BLaER1 (cell line): ENCODE measurements around the gene POLD4.

Experiments used
- H3K27ac ChIP-seq: shearing (Covaris generic); formaldehyde crosslinking; 2 replicates; pipeline ENCODE4 v1.8.1; 2022
- H3K27me3 ChIP-seq: shearing (Covaris generic); formaldehyde crosslinking; 2 replicates; pipeline ENCODE4 v1.8.1; 2022
- H3K36me3 ChIP-seq: shearing (Covaris generic); formaldehyde crosslinking; 2 replicates; pipeline ENCODE4 v1.8.1; 2022
- H3K4me1 ChIP-seq: shearing (Covaris generic); formaldehyde crosslinking; 2 replicates; pipeline ENCODE4 v1.8.1; 2022
- H3K4me2 ChIP-seq: shearing (Covaris generic); formaldehyde crosslinking; 2 replicates; pipeline ENCODE4 v1.8.1; 2022
- H3K4me3 ChIP-seq: shearing (Covaris generic); formaldehyde crosslinking; 2 replicates; pipeline ENCODE4 v1.8.1; 2022
- H3K9ac ChIP-seq: shearing (Covaris generic); formaldehyde crosslinking; 2 replicates; pipeline ENCODE4 v1.8.1; 2022
- H3K9me3 ChIP-seq: shearing (Covaris generic); formaldehyde crosslinking; 2 replicates; pipeline ENCODE4 v1.8.1; 2022
- H4K20me1 ChIP-seq: shearing (Covaris generic); formaldehyde crosslinking; 2 replicates; pipeline ENCODE4 v1.8.1; 2022
- Cebpa-rat ChIP-seq: shearing (Covaris generic); IDR thresholded peaks from 2 replicates; pipeline ENCODE4 v1.8.1; 2022

The POLD4 gene

GRCh38 chr11:67376873-67377808 is 23.8 kb upstream of the POLD4 start:
- H3K27ac ChIP-seq = no peak overlapping the region

GRCh38 chr11:67376063-67376820 is 22.9 kb upstream of the POLD4 start:
- H3K9me3 ChIP-seq = no peaks in the 10 kb centered on the region
- no peak overlapping the region for H3K27ac ChIP-seq
- H3K4me2 ChIP-seq = peak overlapping the region; percentile 26; the same call in 1 of the 2 replicates
- H3K4me1 ChIP-seq = peaks cover 75% of the 10 kb centered on the region
- H3K4me3 ChIP-seq = no peak overlapping the region
- TF ChIP-seq Cebpa-rat = no peak
- no peaks in the 10 kb centered on the region for H3K36me3 ChIP-seq
- H4K20me1 ChIP-seq = peaks cover 23% of the 10 kb centered on the region
- H3K9ac ChIP-seq = no peak overlapping the region
- peaks cover 66% of the 10 kb centered on the region for H3K27me3 ChIP-seq

More at GRCh38 chr11:67376873-67377808, 23.8 kb upstream of the POLD4 start:
- Histone ChIP-seq H3K9ac (no peak overlapping the region), H3K9me3 (no peaks in the 10 kb centered on the region), H3K27me3 (peaks cover 57% of the 10 kb centered on the region), H3K4me3 (no peak overlapping the region), H3K4me1 (peaks cover 75% of the 10 kb centered on the region), H3K36me3 (no peaks in the 10 kb centered on the region), H3K4me2 (peak overlapping the region; percentile 36), H4K20me1 (peaks cover 14% of the 10 kb centered on the region)
- no peak for TF ChIP-seq Cebpa-rat

- Histone ChIP-seq H3K27me3 (peaks cover 73% of the 10 kb centered on the region), H3K27ac (no peak overlapping the region), H3K36me3 (no peaks in the 10 kb centered on the region), H3K4me2 (peak overlapping the region; percentile 26; the same call in 1 of the 2 replicates), H4K20me1 (peaks cover 31% of the 10 kb centered on the region), H3K4me1 (peaks cover 75% of the 10 kb centered on the region), H3K4me3 (no peak overlapping the region), H3K9ac (no peak overlapping the region), H3K9me3 (no peaks in the 10 kb centered on the region)
- no peak for TF ChIP-seq Cebpa-rat
These were observed 22.1 kb upstream of the POLD4 start for GRCh38 chr11:67375320-67376055.

- H3K4me3 ChIP-seq = peak overlapping the region; percentile 74; the same call in 1 of the 2 replicates
- peak overlapping the region; percentile 99 for H3K4me2 ChIP-seq
- peaks cover 35% of the 10 kb centered on the region for H4K20me1 ChIP-seq
- TF ChIP-seq Cebpa-rat = no peak
- peaks cover 80% of the 10 kb centered on the region for H3K4me1 ChIP-seq
- H3K9me3 ChIP-seq = no peaks in the 10 kb centered on the region
- no peak overlapping the region for H3K27ac ChIP-seq
- no peaks in the 10 kb centered on the region for H3K36me3 ChIP-seq
- H3K9ac ChIP-seq = no peak overlapping the region; the same call in 1 of the 2 replicates
- H3K27me3 ChIP-seq = peaks cover 76% of the 10 kb centered on the region
These were observed 21.4 kb upstream of the POLD4 start for GRCh38 chr11:67374571-67375281.

- Histone ChIP-seq H3K36me3 (no peaks in the 10 kb centered on the region), H3K9me3 (no peaks in the 10 kb centered on the region), H3K9ac (peak overlapping the region; percentile 73), H3K27me3 (peaks cover 80% of the 10 kb centered on the region), H3K4me1 (peaks cover 80% of the 10 kb centered on the region), H3K4me2 (peak overlapping the region; percentile 99), H3K4me3 (peak overlapping the region; percentile 74), H3K27ac (no peak overlapping the region), H4K20me1 (peaks cover 42% of the 10 kb centered on the region)
- no peak for TF ChIP-seq Cebpa-rat
These were observed 20.6 kb upstream of the POLD4 start for GRCh38 chr11:67373648-67374570.

- no peak for TF ChIP-seq Cebpa-rat
- Histone ChIP-seq H4K20me1 (peaks cover 49% of the 10 kb centered on the region), H3K4me1 (peaks cover 80% of the 10 kb centered on the region), H3K9ac (peak within 1 kb of the TSS; percentile 73), H3K36me3 (no peaks in the 10 kb centered on the region), H3K9me3 (no peaks in the 10 kb centered on the region), H3K27me3 (peaks cover 83% of the 10 kb centered on the region), H3K27ac (peak within 1 kb of the TSS; percentile 48; the same call in 1 of the 2 replicates), H3K4me3 (peak within 1 kb of the TSS; percentile 74), H3K4me2 (peak within 1 kb of the TSS; percentile 99)
These were observed 19.8 kb upstream of the POLD4 start, which contains the start of gene CLCF1 for GRCh38 chr11:67372993-67373647. Gene CLCF1 (minus strand): TSS chr11:67373598. CDS start chr11:67373539, 59 bp downstream.

GRCh38 chr11:67372321-67372992 is 19.1 kb upstream of the POLD4 start:
- Histone ChIP-seq H3K9me3 (no peaks in the 10 kb centered on the region), H3K4me3 (peak overlapping the region; percentile 74), H3K27ac (no peak overlapping the region), H3K36me3 (no peaks in the 10 kb centered on the region), H4K20me1 (peaks cover 54% of the 10 kb centered on the region), H3K4me1 (peaks cover 80% of the 10 kb centered on the region), H3K9ac (peak overlapping the region; percentile 73), H3K27me3 (peaks cover 82% of the 10 kb centered on the region), H3K4me2 (peak overlapping the region; percentile 99)
- TF ChIP-seq Cebpa-rat = no peak
